ENCODE data around the gene UTS2B. TPM values are rescaled to one million over a fixed set of nuclear protein-coding genes. Genes with fewer than 3 reads are reported as not detected.

The UTS2B gene
- total and polyA plus RNA-seq, 9 of the 15 experiments (the other 6 are each of a cell fraction or from before 2014, with no cell fraction given), result 0.06 TPM; not detected in 8

GRCh38 chr3:191357909-191358308 lies 27.6 kb upstream of the UTS2B start:
- Histone ChIP-seq H3K27me3 (ENCODE audit: control insufficient read depth in 2 of 2, insufficient read depth in 2 of 2, low read length in 2 of 2) (no peaks in the 10 kb centered on the region), H3K4me1 (replicated peaks in 1 of 2; ENCODE audit: control insufficient read depth in 2 of 2, insufficient read depth in 2 of 2, low read length in 2 of 2) (no peaks in the 10 kb centered on the region), H3K9me3 (replicated peaks; ENCODE audit: control insufficient read depth, insufficient read depth, low read depth, low read length) (no peaks in the 10 kb centered on the region), H3K4me2 (ENCODE audit: insufficient read depth, low read length) (no peak overlapping the region), H3K9ac (ENCODE audit: insufficient read depth in 1 of 2, low read depth in 2 of 2, low read length in 2 of 2) (no peak overlapping the region), H3K79me2 (ENCODE audit: control insufficient read depth, insufficient read depth, low read length) (peaks cover 15% of the 10 kb centered on the region), H3K27ac (ENCODE audit: extremely low read depth, low read depth, low read length) (no peak overlapping the region), H2AFZ (ENCODE audit: low read depth, low read length) (no peak overlapping the region), H4K20me1 (replicated peaks; ENCODE audit: control insufficient read depth, insufficient read depth, low read length) (no peaks in the 10 kb centered on the region), H3K36me3 (ENCODE audit: control insufficient read depth, insufficient read depth, low read length) (peaks cover 51% of the 10 kb centered on the region), H3K4me3 (no peak overlapping the region), H3K9me1 (ENCODE audit: control insufficient read depth, insufficient read depth, low read length) (no peaks in the 10 kb centered on the region)
- FAIRE-seq (no peak), DNase-seq (ENCODE audit: extremely low read depth in 1 of 4, low spot score in 3 of 4) (no peak), ATAC-seq (no peak)
- ChIA-PET POLR2A (interaction anchor here (1.2 to 2.7 kb wide), 2 partner anchors 13 to 21 kb away, joined by 3 to 14 read pairs; no protein-coding TSS in a partner anchor), CTCF (ENCODE audit: low intra/inter-chr PET ratio) (no interaction called here)
- BruUV-seq (replicated peaks), result no TSS peak
- intact Hi-C loops (cut with micrococcal nuclease), result no loop called here
- WGBS (ENCODE audit: insufficient coverage, low coverage, missing lambda C conversion rate), result 90% methylated on average over 6 of the region's 6 CpGs
- TF ChIP-seq CSDE1 (IDR thresholded peaks at IDR 0.05) (no peak), HIVEP1 (CRISPR knock-in tag; IDR thresholded peaks at IDR 0.05) (no peak), CC2D1A (IDR thresholded peaks at IDR 0.05) (no peak), SRSF3 (IDR thresholded peaks at IDR 0.05; ENCODE audit: insufficient read depth, low read length) (no peak), MTA1 (IDR thresholded peaks at IDR 0.05; ENCODE audit: borderline replicate concordance) (no peak), RREB1 (CRISPR knock-in tag; IDR thresholded peaks at IDR 0.05) (no peak), XRCC4 (IDR thresholded peaks at IDR 0.05; ENCODE audit: extremely low read depth, insufficient read depth, insufficient read length) (no peak), RBM34 (IDR thresholded peaks at IDR 0.05; ENCODE audit: borderline replicate concordance, insufficient read depth, low read length) (no peak), MLLT1 (IDR thresholded peaks at IDR 0.05) (no peak), ETS2 (tag; IDR thresholded peaks at IDR 0.05; ENCODE audit: borderline replicate concordance, poor library complexity, severe bottlenecking) (no peak), RUNX1 (IDR thresholded peaks at IDR 0.05; ENCODE audit: low read depth) (no peak), RBFOX2 (IDR thresholded peaks at IDR 0.05; ENCODE audit: low read depth, low read length) (no peak), ZFP91 (CRISPR knock-in tag; IDR thresholded peaks at IDR 0.05) (no peak)
- in situ Hi-C loops (cut with MboI), result no loop called here

All from K562 (cell line).